PC-3 (cell line): ENCODE results near the gene GSTT2. TPM values are rescaled to one million over a fixed set of nuclear protein-coding genes. Genes with fewer than 3 reads are reported as not detected.
A peak's percentile ranks its signal among the peaks of the same experiment; 100 is the strongest.

Source experiments
- ATAC-seq: fragments of 200-7000 bp; cut with Tn5 transposase; 2 replicates; pipeline ENCODE4 v1.9.1; 2020; ENCODE audit warnings: mild to moderate bottlenecking, moderate library complexity
- BruUV-seq: library from RNA; stranded (reverse); fragments of 400-500 nt; replicated peaks from 2 replicates; lab custom pipeline; 2021; lab: Mats Ljungman, UMichigan
- CTCF ChIA-PET: fragments of 300-600 bp; sonication (Branson Sonifier 250); formaldehyde crosslinking; loops from one replicate; lab custom pipeline; 2022; ENCODE audit warnings: antibody characterized with exemption; lab: Charles Lee
- POLR2A ChIA-PET: fragments of 300-600 bp; sonication (Branson Sonifier 250); formaldehyde crosslinking; loops from one replicate; lab custom pipeline; 2022; ENCODE audit warnings: antibody characterized with exemption; ENCODE audit not compliant: unreplicated experiment; lab: Charles Lee
- DNase-seq: peaks from one replicate; pipeline ENCODE4 v3.0.0-alpha.2; 2015
- H2AFZ ChIP-seq: fragments of 300-600 bp; sonication (generic); 2 replicates; pipeline ENCODE4 v1.6.0; 2016; ENCODE audit warnings: antibody characterized with exemption, low read length
- H3F3A ChIP-seq: fragments of 300-600 bp; sonication (generic); one replicate; pipeline ENCODE4 v1.6.0; 2017; ENCODE audit warnings: antibody characterized with exemption, low read length, control low read depth, mild to moderate bottlenecking; ENCODE audit not compliant: unreplicated experiment
- H3K27ac ChIP-seq: fragments of 300-600 bp; sonication (generic); 2 replicates; pipeline ENCODE4 v1.5.1; 2016; ENCODE audit warnings: mild to moderate bottlenecking, low read length
- H3K27me3 ChIP-seq: fragments of 300-600 bp; sonication (generic); 2 replicates; pipeline ENCODE4 v1.6.1; 2016; ENCODE audit warnings: low read length, mixed read lengths
- H3K36me3 ChIP-seq: fragments of 300-600 bp; sonication (generic); 2 replicates; pipeline ENCODE4 v1.6.1; 2016; ENCODE audit warnings: low read depth, mixed run types, low read length, mixed read lengths
- H3K4me1 ChIP-seq: fragments of 300-600 bp; sonication (generic); 2 replicates; pipeline ENCODE4 v1.5.1; 2016; ENCODE audit warnings: low read length; ENCODE audit not compliant: insufficient read depth
- H3K4me2 ChIP-seq: fragments of 300-600 bp; sonication (generic); 2 replicates; pipeline ENCODE4 v1.6.0; 2016; ENCODE audit warnings: low read length
- H3K4me3 ChIP-seq: fragments of 300-600 bp; sonication (generic); 2 replicates; pipeline ENCODE4 v1.5.1; 2016; ENCODE audit warnings: mild to moderate bottlenecking, low read length, mixed read lengths
- H3K79me2 ChIP-seq: fragments of 300-600 bp; sonication (generic); 2 replicates; pipeline ENCODE4 v1.6.1; 2017; ENCODE audit warnings: low read length, mixed read lengths
- H3K9ac ChIP-seq: fragments of 300-600 bp; sonication (generic); 2 replicates; pipeline ENCODE4 v1.6.0; 2016; ENCODE audit warnings: mild to moderate bottlenecking, low read length
- H3K9me2 ChIP-seq: fragments of 300-600 bp; sonication (generic); replicated peaks from 2 replicates; pipeline ENCODE4 v1.6.1; 2016; ENCODE audit warnings: mixed run types, low read length, mixed read lengths
- H3K9me3 ChIP-seq: fragments of 300-600 bp; sonication (generic); 2 replicates; pipeline ENCODE4 v1.6.1; 2016; ENCODE audit warnings: low read length, mixed read lengths
- H4K20me1 ChIP-seq: fragments of 300-600 bp; sonication (generic); 2 replicates; pipeline ENCODE4 v1.6.1; 2016; ENCODE audit warnings: low read length, mixed read lengths
- CTCF ChIP-seq: fragments of 300-600 bp; sonication (generic); conservative IDR thresholded peaks from 2 replicates; pipeline ENCODE4 v1.5.1; 2017; ENCODE audit warnings: antibody characterized with exemption, low read depth, mild to moderate bottlenecking, low read length
- EZH2 ChIP-seq: fragments of 300-600 bp; sonication (generic); IDR thresholded peaks from one replicate; pipeline ENCODE4 v1.6.1; 2017; ENCODE audit warnings: antibody characterized with exemption, mild to moderate bottlenecking, low read length; ENCODE audit not compliant: unreplicated experiment
- EZH2phosphoT487 ChIP-seq: fragments of 300-600 bp; sonication (generic); IDR thresholded peaks from 2 replicates; pipeline ENCODE4 v1.6.1; 2018; ENCODE audit warnings: mild to moderate bottlenecking, antibody characterized with exemption, low read length, borderline replicate concordance
- intact Hi-C: fragments of 100-400 bp; cut with micrococcal nuclease; formaldehyde crosslinking; loops from 2 replicates; pipeline ENCODE4 v1.9.0; 2023
- total RNA-seq: library from RNA; depleted of rRNA; stranded (reverse); fragments of >200 nt; gene quantifications from 2 replicates; pipeline ENCODE4 v1.2.3, GENCODE V29; 2014

GSTT2 gene
- total RNA-seq, 1 experiment from 2014 or later, result not detected

GRCh38 chr22:24010018-24010391, 30.1 kb downstream of the GSTT2 start:
- no TSS peak for BruUV-seq
- POLR2A ChIA-PET, result no interaction called here
- H3K36me3 ChIP-seq, result no peaks in the 10 kb centered on the region

DNA sequence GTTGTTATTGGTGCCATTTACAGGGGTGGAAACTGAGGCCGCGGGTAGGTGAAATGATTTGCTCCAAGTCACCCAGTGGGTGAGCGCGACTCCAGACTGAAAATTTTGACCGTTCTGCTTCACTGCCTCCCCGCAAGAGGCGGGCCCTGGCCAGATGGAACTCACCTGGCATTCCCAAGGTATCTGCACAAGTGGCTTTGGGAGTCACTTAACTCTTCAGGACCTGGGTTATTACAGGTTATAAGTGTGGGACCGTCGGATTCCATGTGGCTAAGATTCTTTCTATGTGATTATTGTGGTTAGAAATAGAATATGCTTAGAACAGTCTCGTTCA, 31.8 kb downstream of the GSTT2 start:
- peak overlapping the region; percentile 79 for H3K9ac ChIP-seq
- peak overlapping the region; percentile 30; the same call in 1 of the 2 replicates for H3K27ac ChIP-seq
- POLR2A ChIA-PET, result no interaction called here
- no peaks in the 10 kb centered on the region for H3K9me2 ChIP-seq
- peak overlapping the region; percentile 98 for H3K4me3 ChIP-seq
- H3K4me2 ChIP-seq, result peak overlapping the region; percentile 95
- H3F3A ChIP-seq, result no peaks in the 10 kb centered on the region
- no peaks in the 10 kb centered on the region for H3K27me3 ChIP-seq
- peak; percentile 18 for ATAC-seq
- peak overlapping the region; percentile 95 for H2AFZ ChIP-seq
- no TSS peak for BruUV-seq
- H4K20me1 ChIP-seq, result no peaks in the 10 kb centered on the region
- peaks cover 49% of the 10 kb centered on the region for H3K79me2 ChIP-seq
- DNase-seq, result peak; percentile 10
- intact Hi-C loops, result no loop called here
- TF ChIP-seq EZH2phosphoT487, result no peak
- TF ChIP-seq CTCF, result no peak
- TF ChIP-seq EZH2, result no peak
- H3K36me3 ChIP-seq, result no peaks in the 10 kb centered on the region
- CTCF ChIA-PET, result no interaction called here
- H3K4me1 ChIP-seq, result no peaks in the 10 kb centered on the region
- no peaks in the 10 kb centered on the region for H3K9me3 ChIP-seq

More at GRCh38 chr22:24010018-24010391, 30.1 kb downstream of the GSTT2 start:
- H3K9me3 ChIP-seq, result no peaks in the 10 kb centered on the region
- H3K27me3 ChIP-seq, result no peaks in the 10 kb centered on the region
- H2AFZ ChIP-seq, result no peak overlapping the region
- ATAC-seq, result no peak
- no peaks in the 10 kb centered on the region for H4K20me1 ChIP-seq
- intact Hi-C loops, result no loop called here
- TF ChIP-seq CTCF, result no peak
- no peak overlapping the region for H3K4me2 ChIP-seq
- no peaks in the 10 kb centered on the region for H3F3A ChIP-seq
- peaks cover 37% of the 10 kb centered on the region for H3K79me2 ChIP-seq
- DNase-seq, result no peak
- no peak overlapping the region for H3K9ac ChIP-seq
- no peak overlapping the region for H3K4me3 ChIP-seq
- H3K9me2 ChIP-seq, result no peaks in the 10 kb centered on the region
- H3K4me1 ChIP-seq, result no peaks in the 10 kb centered on the region
- no peak overlapping the region for H3K27ac ChIP-seq
- CTCF ChIA-PET, result no interaction called here

- CTCF ChIA-PET, result no interaction called here
- Histone ChIP-seq H3K36me3 (no peaks in the 10 kb centered on the region), H3K4me2 (no peak overlapping the region), H3K9me3 (no peaks in the 10 kb centered on the region), H2AFZ (no peak overlapping the region), H4K20me1 (no peaks in the 10 kb centered on the region), H3K4me3 (no peak overlapping the region), H3K27ac (no peak overlapping the region), H3K9me2 (no peaks in the 10 kb centered on the region), H3K4me1 (no peaks in the 10 kb centered on the region), H3K27me3 (no peaks in the 10 kb centered on the region), H3F3A (no peaks in the 10 kb centered on the region), H3K79me2 (peaks cover 69% of the 10 kb centered on the region), H3K9ac (no peak overlapping the region)
- BruUV-seq, result no TSS peak
- POLR2A ChIA-PET, result no interaction called here
- no peak for DNase-seq
- intact Hi-C loops, result no loop called here
- no peak for ATAC-seq
- TF ChIP-seq CTCF (no peak), EZH2phosphoT487 (no peak), EZH2 (no peak)
Measured at GRCh38 chr22:24016156-24016555, 36.2 kb downstream of the GSTT2 start.
